ENCODE data around the gene CFAP20DC. TPM values are rescaled to one million over a fixed set of nuclear protein-coding genes. Genes with fewer than 3 reads are reported as not detected.

The CFAP20DC gene
- total and polyA plus RNA-seq, 2 of the 13 experiments (the other 11 are each of a cell fraction or from before 2014, with no cell fraction given), result not detected

DNA sequence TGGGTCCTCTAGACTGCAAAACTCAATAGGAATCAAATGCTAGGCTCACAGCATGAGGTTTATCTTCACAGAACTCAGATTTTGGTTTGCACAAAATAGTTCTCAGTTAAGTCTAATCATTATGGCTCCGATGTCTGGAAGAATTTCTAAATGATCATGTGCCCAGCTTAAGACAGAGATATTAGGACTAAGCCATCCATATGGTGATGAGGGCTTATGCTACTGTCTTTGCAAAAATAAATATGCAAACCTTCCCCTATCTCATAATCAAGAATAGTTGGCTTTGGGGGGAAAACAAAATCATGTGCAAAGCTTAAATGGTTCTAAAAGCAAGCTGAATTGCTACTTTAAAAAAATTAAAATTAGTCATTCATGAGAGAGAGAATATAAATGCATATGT, 96.5 kb downstream of the CFAP20DC start (continued):
- TF ChIP-seq ETV6 (CRISPR knock-in tag; conservative IDR thresholded peaks at IDR 0.05), result no peak
- TF ChIP-seq CBX2 (IDR thresholded peaks at IDR 0.05; ENCODE audit: low read depth, low read length), result no peak
- no peak for TF ChIP-seq CBX2 (CRISPR knock-in tag; IDR thresholded peaks at IDR 0.05; ENCODE audit: low read depth)
- TF ChIP-seq ZNF567 (CRISPR knock-in tag; IDR thresholded peaks at IDR 0.05; ENCODE audit: borderline replicate concordance), result no peak
- TF ChIP-seq MED8 (CRISPR knock-in tag; IDR thresholded peaks at IDR 0.05; ENCODE audit: insufficient replicate concordance), result no peak

DNA sequence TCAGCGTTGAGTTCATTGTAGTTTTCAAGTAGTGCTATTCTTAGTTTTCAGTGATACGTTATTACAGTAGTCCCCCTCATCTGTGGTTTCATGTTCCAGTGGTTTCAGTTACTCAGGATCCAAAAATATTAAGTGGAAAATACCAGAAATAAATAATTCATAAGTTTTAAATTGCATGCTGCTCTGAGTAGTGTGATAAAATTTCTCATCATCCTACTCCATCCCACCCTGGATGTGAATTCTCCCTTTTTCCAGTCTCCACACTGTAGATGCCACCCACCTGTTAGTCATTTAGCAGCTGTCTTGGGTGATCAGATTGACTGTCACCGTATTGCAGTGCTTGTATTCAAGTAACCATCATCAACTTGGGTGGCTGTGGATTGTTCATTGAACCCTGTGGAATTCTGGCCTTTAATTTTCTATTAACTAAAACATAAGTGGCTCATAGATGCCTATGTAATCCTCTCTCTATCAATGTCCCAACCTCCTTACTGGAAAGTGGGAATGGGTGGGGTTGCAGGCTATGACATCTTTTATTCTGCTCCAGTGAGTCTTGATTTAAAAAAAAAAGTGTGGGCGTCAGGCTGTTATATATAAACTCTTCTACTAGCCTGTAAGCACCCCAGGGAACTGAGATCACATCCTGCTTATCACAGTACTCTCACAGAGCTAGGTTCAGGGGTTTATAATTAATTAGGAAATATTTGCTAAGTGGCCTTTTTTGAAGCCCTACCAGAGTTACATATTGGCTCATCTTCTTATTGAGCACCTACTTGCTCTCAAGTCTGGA, 97.5 kb downstream of the CFAP20DC start:
- H3K9ac ChIP-seq (ENCODE audit: insufficient read depth, low read depth, low read length), result no peak overlapping the region
- H3K79me2 ChIP-seq (ENCODE audit: insufficient read depth, low read length), result no peaks in the 10 kb centered on the region
- no peak for ATAC-seq
- H3K27me3 ChIP-seq (ENCODE audit: control insufficient read depth in 1 of 2, insufficient read depth in 2 of 2, low read length in 2 of 2), result no peaks in the 10 kb centered on the region
- no peaks in the 10 kb centered on the region for H3K36me3 ChIP-seq (replicated peaks in 1 of 2; ENCODE audit: control insufficient read depth in 1 of 2, insufficient read depth in 2 of 2, low read length in 2 of 2)
- no peaks in the 10 kb centered on the region for H4K20me1 ChIP-seq (ENCODE audit: insufficient read depth, low read length)
- H3K27ac ChIP-seq (ENCODE audit: extremely low read length, insufficient read depth, low read length), result no peak overlapping the region
- ChIA-PET CTCF (ENCODE audit: low intra/inter-chr PET ratio, low total read pairs) (no interaction called here), POLR2A (no interaction called here)
- no peak overlapping the region for H3K4me2 ChIP-seq (ENCODE audit: low read depth, low read length)
- intact Hi-C loops (cut with micrococcal nuclease; ENCODE audit: unreplicated experiment), result no loop called here
- DNase-seq (ENCODE audit: low spot score), result no peak
- BruUV-seq (replicated peaks), result no TSS peak
- H2AFZ ChIP-seq (ENCODE audit: low read length), result no peak overlapping the region
- no peak overlapping the region for H3K4me3 ChIP-seq (replicated peaks in 1 of 3; ENCODE audit: insufficient read depth in 1 of 3, low read depth in 2 of 3, low read length in 3 of 3)
- no peak for FAIRE-seq
- no peaks in the 10 kb centered on the region for H3K9me3 ChIP-seq (ENCODE audit: low read length)
- in situ Hi-C loops (cut with HindIII; ENCODE audit: extremely low pct_ligation_motif_present, low pct_unique_long_range_greater_than_20kb), result no loop called here
- peaks cover under 1% of the 10 kb centered on the region; the same call in 1 of the 2 replicates for H3K4me1 ChIP-seq (ENCODE audit: insufficient read depth, low read length)
- 31% methylated on average over 4 of the region's 4 CpGs for WGBS (ENCODE audit: low lambda C conversion rate)
- no peak for TF ChIP-seq EP300 (IDR thresholded peaks at IDR 0.05; ENCODE audit: low read depth in 2 of 2, low read length in 2 of 2)
- TF ChIP-seq EP300 (CRISPR knock-in tag; IDR thresholded peaks at IDR 0.05; ENCODE audit: borderline replicate concordance), result no peak
- TF ChIP-seq RAD21 (CRISPR knock-in tag; IDR thresholded peaks at IDR 0.05), result no peak
- no peak for TF ChIP-seq JUNB (CRISPR knock-in tag; IDR thresholded peaks at IDR 0.05; ENCODE audit: borderline replicate concordance)
- TF ChIP-seq FOXJ3 (CRISPR knock-in tag; IDR thresholded peaks at IDR 0.05; ENCODE audit: borderline replicate concordance), result no peak
- TF ChIP-seq, protein P1, sequence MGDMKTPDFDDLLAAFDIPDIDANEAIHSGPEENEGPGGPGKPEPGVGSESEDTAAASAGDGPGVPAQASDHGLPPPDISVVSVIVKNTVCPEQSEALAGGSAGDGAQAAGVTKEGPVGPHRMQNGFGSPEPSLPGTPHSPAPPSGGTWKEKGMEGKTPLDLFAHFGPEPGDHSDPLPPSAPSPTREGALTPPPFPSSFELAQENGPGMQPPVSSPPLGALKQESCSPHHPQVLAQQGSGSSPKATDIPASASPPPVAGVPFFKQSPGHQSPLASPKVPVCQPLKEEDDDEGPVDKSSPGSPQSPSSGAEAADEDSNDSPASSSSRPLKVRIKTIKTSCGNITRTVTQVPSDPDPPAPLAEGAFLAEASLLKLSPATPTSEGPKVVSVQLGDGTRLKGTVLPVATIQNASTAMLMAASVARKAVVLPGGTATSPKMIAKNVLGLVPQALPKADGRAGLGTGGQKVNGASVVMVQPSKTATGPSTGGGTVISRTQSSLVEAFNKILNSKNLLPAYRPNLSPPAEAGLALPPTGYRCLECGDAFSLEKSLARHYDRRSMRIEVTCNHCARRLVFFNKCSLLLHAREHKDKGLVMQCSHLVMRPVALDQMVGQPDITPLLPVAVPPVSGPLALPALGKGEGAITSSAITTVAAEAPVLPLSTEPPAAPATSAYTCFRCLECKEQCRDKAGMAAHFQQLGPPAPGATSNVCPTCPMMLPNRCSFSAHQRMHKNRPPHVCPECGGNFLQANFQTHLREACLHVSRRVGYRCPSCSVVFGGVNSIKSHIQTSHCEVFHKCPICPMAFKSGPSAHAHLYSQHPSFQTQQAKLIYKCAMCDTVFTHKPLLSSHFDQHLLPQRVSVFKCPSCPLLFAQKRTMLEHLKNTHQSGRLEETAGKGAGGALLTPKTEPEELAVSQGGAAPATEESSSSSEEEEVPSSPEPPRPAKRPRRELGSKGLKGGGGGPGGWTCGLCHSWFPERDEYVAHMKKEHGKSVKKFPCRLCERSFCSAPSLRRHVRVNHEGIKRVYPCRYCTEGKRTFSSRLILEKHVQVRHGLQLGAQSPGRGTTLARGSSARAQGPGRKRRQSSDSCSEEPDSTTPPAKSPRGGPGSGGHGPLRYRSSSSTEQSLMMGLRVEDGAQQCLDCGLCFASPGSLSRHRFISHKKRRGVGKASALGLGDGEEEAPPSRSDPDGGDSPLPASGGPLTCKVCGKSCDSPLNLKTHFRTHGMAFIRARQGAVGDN (CRISPR knock-in tag; IDR thresholded peaks at IDR 0.05), result no peak
- TF ChIP-seq ZFP36L1 (CRISPR knock-in tag; IDR thresholded peaks at IDR 0.05), result no peak
- TF ChIP-seq ZNF18 (CRISPR knock-in tag; IDR thresholded peaks at IDR 0.05; ENCODE audit: insufficient replicate concordance), result no peak
- no peak for TF ChIP-seq ZNF790 (CRISPR knock-in tag; IDR thresholded peaks at IDR 0.05; ENCODE audit: borderline replicate concordance)
- no peak for TF ChIP-seq ZFP36 (IDR thresholded peaks at IDR 0.05; ENCODE audit: borderline replicate concordance, low read depth, low read length, partially characterized antibody)
- TF ChIP-seq ZNF615 (CRISPR knock-in tag; IDR thresholded peaks at IDR 0.05; ENCODE audit: borderline replicate concordance), result no peak
- TF ChIP-seq ZBTB8A (CRISPR knock-in tag; IDR thresholded peaks at IDR 0.05; ENCODE audit: borderline replicate concordance, low read depth), result no peak
- no peak for TF ChIP-seq NR3C1 (CRISPR knock-in tag; IDR thresholded peaks at IDR 0.05)

Data from HepG2 (cell line).